HCT116 (cell line): ENCODE measurements around the gene XPOT. TPM values are rescaled to one million over a fixed set of nuclear protein-coding genes. Genes with fewer than 3 reads are reported as not detected.

Source experiments
- ATAC-seq: fragments of 200-7000 bp; cut with Tn5 transposase; 2 replicates; pipeline ENCODE4 v1.9.1; 2020; ENCODE audit warnings: mild to moderate bottlenecking, moderate library complexity
- BruUV-seq: library from RNA; stranded (reverse); fragments of 400-500 nt; replicated peaks from 2 replicates; lab custom pipeline; 2021; lab: Mats Ljungman, UMichigan
- CTCF ChIA-PET: fragments of 300-600 bp; sonication (Branson Sonifier 250); formaldehyde crosslinking; loops from one replicate; lab custom pipeline; 2021; ENCODE audit warnings: antibody characterized with exemption; lab: Charles Lee
- POLR2A ChIA-PET: fragments of 300-600, 350-600 bp; sonication (Branson Sonifier 250); formaldehyde crosslinking; loops from one replicate; lab custom pipeline; 2021; ENCODE audit warnings: antibody characterized with exemption; lab: Charles Lee
- RAD21 ChIA-PET, 2 experiments: fragments of 300-600 bp; sonication (Branson Sonifier 250); formaldehyde crosslinking; loops; one replicate each; lab custom pipeline; 2023; ENCODE audit warnings: low total read pairs in 2 of 2; ENCODE audit not compliant: uncharacterized antibody in 2 of 2, unreplicated experiment in 2 of 2, low non-redundant PET in 1 of 2; lab: Charles Lee
- DNase-seq: peaks from one replicate; pipeline ENCODE4 v3.0.0-alpha.2; 2010; ENCODE audit warnings: low read depth, low spot score
- H2AFZ ChIP-seq: fragments of 200-600 bp; shearing (Covaris generic), sonication (generic); 2 replicates; pipeline ENCODE4 v1.6.1; 2017; ENCODE audit warnings: low read depth, mixed run types, mixed read lengths, antibody characterized with exemption, low read length; ENCODE audit not compliant: poor library complexity, severe bottlenecking
- H3K27ac ChIP-seq: 2 replicates; pipeline ENCODE4 v1.5.1; 2012; ENCODE audit warnings: low read depth, low read length
- H3K27me3 ChIP-seq: fragments of 200-600 bp; sonication (generic); 2 replicates; pipeline ENCODE4 v1.6.1; 2016; ENCODE audit warnings: mixed run types, low read length, mixed read lengths; ENCODE audit not compliant: insufficient read depth
- H3K36me3 ChIP-seq, 2 experiments: fragments of 200-500 bp in 1 of 2; fragments of 200-600 bp in 1 of 2; sonication (Bioruptor generic) in 1 of 2; sonication (generic) in 1 of 2; 2 replicates each; pipeline versions ENCODE4 v1.5.1 to v1.6.1; 2014 to 2016; ENCODE audit warnings: low read length in 2 of 2, inconsistent platforms in 1 of 2, mixed read lengths in 1 of 2, mixed run types in 1 of 2; ENCODE audit not compliant: insufficient read depth in 2 of 2, control insufficient read depth in 1 of 2
- H3K4me1 ChIP-seq, 2 experiments: fragments of 200-600 bp in 1 of 2; sonication (generic) in 1 of 2; 2 replicates each; pipeline versions ENCODE4 v1.5.1 to v1.6.1; 2012 to 2017; ENCODE audit warnings: low read length in 2 of 2, inconsistent platforms in 1 of 2, mild to moderate bottlenecking in 1 of 2, mixed read lengths in 1 of 2, mixed run types in 1 of 2, moderate library complexity in 1 of 2; ENCODE audit not compliant: insufficient read depth in 2 of 2, control insufficient read depth in 1 of 2
- H3K4me2 ChIP-seq: fragments of 200-600 bp; sonication (generic); 2 replicates; pipeline ENCODE4 v1.6.1; 2017; ENCODE audit warnings: mixed run types, low read length, mixed read lengths
- H3K4me3 ChIP-seq, 2 experiments: fragments of 200-600 bp in 1 of 2; sonication (generic) in 1 of 2; replicated peaks in 1 of 2; 2 replicates each; pipeline ENCODE4 v1.5.1; 2011 to 2016; ENCODE audit warnings: low read length in 2 of 2, control low read depth in 1 of 2, low read depth in 1 of 2, mild to moderate bottlenecking in 1 of 2, mixed read lengths in 1 of 2, mixed run types in 1 of 2
- H3K79me2 ChIP-seq: fragments of 200-600 bp; sonication (generic); 2 replicates; pipeline ENCODE4 v1.6.1; 2017; ENCODE audit warnings: mild to moderate bottlenecking, mixed run types, low read length, moderate library complexity, mixed read lengths; ENCODE audit not compliant: insufficient read depth
- H3K9ac ChIP-seq: fragments of 200-600 bp; sonication (generic); 2 replicates; pipeline ENCODE4 v1.6.1; 2016; ENCODE audit warnings: low read length, mixed read lengths
- H3K9me2 ChIP-seq: fragments of 200-600 bp; sonication (generic), shearing (Covaris generic); 2 replicates; pipeline ENCODE4 v1.6.1; 2017; ENCODE audit warnings: mixed run types, mild to moderate bottlenecking, moderate library complexity; ENCODE audit not compliant: insufficient read depth
- H3K9me3 ChIP-seq, 2 experiments: fragments of 200-500 bp in 1 of 2; fragments of 200-600 bp in 1 of 2; sonication (Bioruptor generic) in 1 of 2; sonication (generic) in 1 of 2; 2 replicates each; pipeline ENCODE4 v1.6.1; 2014 to 2017; ENCODE audit warnings: low read length in 2 of 2, mixed read lengths in 2 of 2, inconsistent platforms in 1 of 2, low read depth in 1 of 2, mild to moderate bottlenecking in 1 of 2, mixed run types in 1 of 2, moderate library complexity in 1 of 2; ENCODE audit not compliant: control insufficient read depth in 1 of 2, insufficient read depth in 1 of 2
- H4K20me1 ChIP-seq: fragments of 200-600 bp; sonication (generic), shearing (Covaris generic); 2 replicates; pipeline ENCODE4 v1.6.1; 2017; ENCODE audit warnings: mixed run types, mild to moderate bottlenecking, moderate library complexity; ENCODE audit not compliant: insufficient read depth
- CEBPB ChIP-seq: IDR thresholded peaks from 2 replicates; pipeline ENCODE4 v1.6.1; 2012; ENCODE audit warnings: low read depth
- EGR1 ChIP-seq: IDR thresholded peaks from 2 replicates; pipeline ENCODE4 v1.6.1; 2012; ENCODE audit warnings: low read depth
- ELF1 ChIP-seq: IDR thresholded peaks from 2 replicates; pipeline ENCODE4 v1.6.1; 2012; ENCODE audit warnings: low read depth, borderline replicate concordance
- EZH2 ChIP-seq: fragments of 200-600 bp; sonication (generic); IDR thresholded peaks from 2 replicates; pipeline ENCODE4 v1.6.1; 2017; ENCODE audit warnings: antibody characterized with exemption, mixed run types
- EZH2phosphoT487 ChIP-seq: fragments of 200-600 bp; IDR thresholded peaks from 2 replicates; pipeline ENCODE4 v1.6.1; 2018; ENCODE audit warnings: antibody characterized with exemption, borderline replicate concordance
- FOSL1 ChIP-seq: IDR thresholded peaks from 2 replicates; pipeline ENCODE4 v1.6.1; 2012; ENCODE audit warnings: low read depth
- JUND ChIP-seq: IDR thresholded peaks from 2 replicates; pipeline ENCODE4 v1.6.1; 2012
- POLR2A ChIP-seq: IDR thresholded peaks from 2 replicates; pipeline ENCODE4 v1.7.0; 2011; ENCODE audit warnings: borderline replicate concordance; ENCODE audit not compliant: insufficient read depth, insufficient read length; ENCODE audit errors: extremely low read depth
- POLR2AphosphoS5 ChIP-seq: IDR thresholded peaks from 2 replicates; pipeline ENCODE4 v1.6.1; 2011; ENCODE audit warnings: mild to moderate bottlenecking, low read depth, low read length, moderate library complexity
- REST ChIP-seq: IDR thresholded peaks from 2 replicates; pipeline ENCODE4 v1.6.1; 2012; ENCODE audit warnings: low read depth
- SIN3A ChIP-seq: IDR thresholded peaks from 2 replicates; pipeline ENCODE4 v1.6.1; 2012; ENCODE audit warnings: low read depth
- SP1 ChIP-seq: IDR thresholded peaks from 2 replicates; pipeline ENCODE4 v1.6.1; 2012; ENCODE audit warnings: low read depth
- SRF ChIP-seq: IDR thresholded peaks from 2 replicates; pipeline ENCODE4 v1.6.1; 2012; ENCODE audit warnings: low read depth
- TCF7L2 ChIP-seq: IDR thresholded peaks from 2 replicates; pipeline ENCODE4 v1.7.0; 2011; ENCODE audit warnings: borderline replicate concordance, inconsistent platforms; ENCODE audit not compliant: insufficient read depth, insufficient read length; ENCODE audit errors: extremely low read depth
- YY1 ChIP-seq: IDR thresholded peaks from 2 replicates; pipeline ENCODE4 v1.6.1; 2011; ENCODE audit warnings: low read length, low read depth, moderate library complexity, mild to moderate bottlenecking; ENCODE audit not compliant: insufficient replicate concordance; ENCODE audit errors: extremely low read depth
- ZNF274 ChIP-seq: fragments of 200-500 bp; sonication (Bioruptor generic); IDR thresholded peaks from 2 replicates; pipeline ENCODE4 v1.6.1; 2014; ENCODE audit warnings: mild to moderate bottlenecking, low read depth, low read length, inconsistent platforms
- intact Hi-C: fragments of 100-400 bp; cut with micrococcal nuclease; formaldehyde crosslinking; loops from 2 replicates; pipeline ENCODE4 v1.10.0; 2022
- total RNA-seq: library from RNA; stranded (reverse); gene quantifications from one replicate; pipeline ENCODE4 v1.2.1, GENCODE V29; 2021; ENCODE audit not compliant: unreplicated experiment
- TF ChIP-seq, protein P1 (sequence below): IDR thresholded peaks from 2 replicates; pipeline ENCODE4 v1.6.1; 2011; ENCODE audit warnings: mild to moderate bottlenecking, low read length, moderate library complexity; ENCODE audit not compliant: insufficient replicate concordance; ENCODE audit errors: extremely low read depth

The XPOT gene
- total RNA-seq, 1 experiment from 2014 or later = 120 TPM

- no peak for ATAC-seq
- no TSS peak for BruUV-seq
- no peak for TF ChIP-seq EGR1
- TF ChIP-seq CEBPB = no peak
- TF ChIP-seq SRF = 0 out of 2 replicates have a peak, but pooled peaks have one; percentile 25
- TF ChIP-seq POLR2AphosphoS5 = no peak
- TF ChIP-seq EZH2 = no peak
- TF ChIP-seq, protein P1, sequence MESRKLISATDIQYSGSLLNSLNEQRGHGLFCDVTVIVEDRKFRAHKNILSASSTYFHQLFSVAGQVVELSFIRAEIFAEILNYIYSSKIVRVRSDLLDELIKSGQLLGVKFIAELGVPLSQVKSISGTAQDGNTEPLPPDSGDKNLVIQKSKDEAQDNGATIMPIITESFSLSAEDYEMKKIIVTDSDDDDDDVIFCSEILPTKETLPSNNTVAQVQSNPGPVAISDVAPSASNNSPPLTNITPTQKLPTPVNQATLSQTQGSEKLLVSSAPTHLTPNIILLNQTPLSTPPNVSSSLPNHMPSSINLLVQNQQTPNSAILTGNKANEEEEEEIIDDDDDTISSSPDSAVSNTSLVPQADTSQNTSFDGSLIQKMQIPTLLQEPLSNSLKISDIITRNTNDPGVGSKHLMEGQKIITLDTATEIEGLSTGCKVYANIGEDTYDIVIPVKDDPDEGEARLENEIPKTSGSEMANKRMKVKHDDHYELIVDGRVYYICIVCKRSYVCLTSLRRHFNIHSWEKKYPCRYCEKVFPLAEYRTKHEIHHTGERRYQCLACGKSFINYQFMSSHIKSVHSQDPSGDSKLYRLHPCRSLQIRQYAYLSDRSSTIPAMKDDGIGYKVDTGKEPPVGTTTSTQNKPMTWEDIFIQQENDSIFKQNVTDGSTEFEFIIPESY = no peak
- TF ChIP-seq FOSL1 = no peak
- TF ChIP-seq ELF1 = no peak
- TF ChIP-seq SP1 = no peak
- 0 out of 2 replicates have a peak, but pooled peaks have one; percentile 21 for TF ChIP-seq JUND
- no peak for TF ChIP-seq SIN3A
- no peak for TF ChIP-seq REST
- TF ChIP-seq ZNF274 = no peak
- no peak for TF ChIP-seq TCF7L2
- TF ChIP-seq EZH2phosphoT487 = no peak
- TF ChIP-seq POLR2A = no peak
- no peak for TF ChIP-seq YY1
- Histone ChIP-seq H3K36me3 (peaks cover 13 to 19% of the 10 kb centered on the region in 2 experiments; a peak in 3 of 4 replicates), H3K9ac (no peak overlapping the region), H3K27ac (no peak overlapping the region), H3K4me1 (peaks cover 7 to 21% of the 10 kb centered on the region in 2 experiments), H3K27me3 (no peaks in the 10 kb centered on the region), H2AFZ (no peak overlapping the region), H3K4me2 (peak overlapping the region; percentile 84), H3K9me3 (no peaks in the 10 kb centered on the region), H3K4me3 (peak overlapping the region in 1 of 2 experiments; percentile 86; a peak in 2 of 4 replicates), H4K20me1 (no peaks in the 10 kb centered on the region), H3K9me2 (no peaks in the 10 kb centered on the region), H3K79me2 (peaks cover 38% of the 10 kb centered on the region)
- ChIA-PET RAD21 (interaction anchor here in 1 of 2 experiments (0.6 kb wide), 1 partner anchor 18 kb away, joined by 3 read pairs; no protein-coding TSS in a partner anchor), POLR2A (interaction anchor here (1.4 kb wide), 1 partner anchor 13 kb away, joined by 4 read pairs; no protein-coding TSS in a partner anchor), CTCF (interaction anchor here (1.0 to 1.2 kb wide), 2 partner anchors 247 to 248 kb away, joined by 3 to 4 read pairs; no protein-coding TSS in a partner anchor)
- intact Hi-C loops = loop anchor here (5.0 to 10.0 kb wide), 2 partner anchors 155 to 247 kb away; no protein-coding TSS in a partner anchor
- no peak for DNase-seq
Measured at GRCh38 chr12:64450057-64450640, 46.0 kb downstream of the XPOT start.
